Spleen (tissue), 7 donors: ENCODE measurements around the gene C14orf93.

ENCODE experiments used
- POLR2A ChIP-seq, 3 donors: fragments of 450-650 bp; IDR thresholded peaks; one replicate each; pipeline ENCODE4 v1.5.1; 2017; ENCODE audit warnings: antibody characterized with exemption in 3 of 3, mild to moderate bottlenecking in 1 of 3
- POLR2AphosphoS5 ChIP-seq, 3 donors: sonication (generic); formaldehyde crosslinking; IDR thresholded peaks; one replicate each; pipeline ENCODE4 v1.5.1; 2017; ENCODE audit warnings: antibody characterized with exemption in 3 of 3
- TF ChIP-seq, protein P1 (sequence below), 11 experiments: fragments of 200-600 bp in 7 of 11; fragments of 450-650 bp in 4 of 11; sonication (generic) in 4 of 11; IDR thresholded peaks in 8 of 11; conservative IDR thresholded peaks in 3 of 11; 1 replicate in 7 of 11; 2 replicates in 4 of 11; pipeline versions ENCODE4 v1.4.0 to v1.8.0; 2016 to 2021; ENCODE audit warnings: antibody characterized with exemption in 11 of 11, inconsistent platforms in 4 of 11, mild to moderate bottlenecking in 1 of 11
- donor health status: DM: no; HTN: no; CAD: no; lungs with moderate emphysema.
- donor health status: DM: no; HTN: no; CAD: no.
- donor health status: DM: no; HTN: no; CAD: no.

DNA sequence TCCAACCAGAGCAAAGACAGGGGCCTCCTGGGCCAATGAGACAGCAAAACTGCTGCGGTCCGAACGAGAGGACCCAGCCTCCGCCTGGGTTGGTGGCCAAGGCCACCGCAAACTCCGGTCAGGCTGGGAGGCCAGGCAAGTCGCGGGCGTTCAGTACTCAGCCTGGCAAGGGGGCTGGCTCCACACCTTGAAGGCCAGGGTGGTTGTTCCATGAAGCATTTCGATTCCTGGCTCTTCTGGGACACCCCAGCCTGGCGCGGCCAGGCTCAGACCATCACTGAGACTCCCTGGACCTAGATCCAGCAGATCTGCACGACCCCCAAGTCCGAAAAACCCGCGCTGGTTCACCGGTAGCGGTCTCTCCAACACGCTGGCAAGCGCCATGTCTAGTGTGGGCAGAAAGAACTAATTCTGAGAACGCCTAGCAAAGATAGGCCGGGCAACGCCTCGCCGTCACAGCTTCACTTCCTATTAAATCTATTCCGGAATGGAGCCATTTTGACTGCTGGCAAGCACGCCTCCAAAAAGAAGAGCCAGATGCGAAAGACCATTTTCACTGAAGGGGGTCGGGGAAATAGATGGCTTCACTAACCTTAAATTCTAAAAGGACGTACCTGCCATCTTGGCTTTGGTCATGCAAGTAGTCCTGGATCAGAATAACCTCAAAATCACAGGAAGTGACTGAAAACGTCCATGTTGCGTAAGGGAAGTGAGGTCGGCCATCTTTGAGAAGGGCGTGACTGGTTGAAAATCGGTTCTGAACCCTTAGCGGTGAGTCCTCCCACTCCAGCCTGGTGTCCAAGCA is 24.8 kb upstream of the C14orf93 start, which contains the start of gene PSMB5:
- TF ChIP-seq POLR2AphosphoS5 (IDR thresholded peaks at IDR 0.05), result peak; percentile 72 to 77 (median 72)
- TF ChIP-seq, protein P1, sequence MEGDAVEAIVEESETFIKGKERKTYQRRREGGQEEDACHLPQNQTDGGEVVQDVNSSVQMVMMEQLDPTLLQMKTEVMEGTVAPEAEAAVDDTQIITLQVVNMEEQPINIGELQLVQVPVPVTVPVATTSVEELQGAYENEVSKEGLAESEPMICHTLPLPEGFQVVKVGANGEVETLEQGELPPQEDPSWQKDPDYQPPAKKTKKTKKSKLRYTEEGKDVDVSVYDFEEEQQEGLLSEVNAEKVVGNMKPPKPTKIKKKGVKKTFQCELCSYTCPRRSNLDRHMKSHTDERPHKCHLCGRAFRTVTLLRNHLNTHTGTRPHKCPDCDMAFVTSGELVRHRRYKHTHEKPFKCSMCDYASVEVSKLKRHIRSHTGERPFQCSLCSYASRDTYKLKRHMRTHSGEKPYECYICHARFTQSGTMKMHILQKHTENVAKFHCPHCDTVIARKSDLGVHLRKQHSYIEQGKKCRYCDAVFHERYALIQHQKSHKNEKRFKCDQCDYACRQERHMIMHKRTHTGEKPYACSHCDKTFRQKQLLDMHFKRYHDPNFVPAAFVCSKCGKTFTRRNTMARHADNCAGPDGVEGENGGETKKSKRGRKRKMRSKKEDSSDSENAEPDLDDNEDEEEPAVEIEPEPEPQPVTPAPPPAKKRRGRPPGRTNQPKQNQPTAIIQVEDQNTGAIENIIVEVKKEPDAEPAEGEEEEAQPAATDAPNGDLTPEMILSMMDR (IDR thresholded peaks at IDR 0.05 in 8 of 11, conservative IDR thresholded peaks at IDR 0.05 in 3 of 11), result peak in 6 of 11 experiments; percentile 15 to 54 (median 45)
- no peak for TF ChIP-seq POLR2A (IDR thresholded peaks at IDR 0.05)
